ENCODE measurements around the gene CADM1.

GRCh38 chr11:115127790-115128189, 376.4 kb downstream of the CADM1 start:
- TF ChIP-seq CTCF (IDR thresholded peaks at IDR 0.05) (no peak), POLR2A (IDR thresholded peaks at IDR 0.05) (no peak)
